ENCODE data around the gene CCDC157. TPM values are rescaled to one million over a fixed set of nuclear protein-coding genes. Genes with fewer than 3 reads are reported as not detected.

CCDC157 gene
- total and polyA plus RNA-seq, 2 of the 4 experiments (the other 2 are of a cell fraction): 0.90 to 2.2 TPM

DNA sequence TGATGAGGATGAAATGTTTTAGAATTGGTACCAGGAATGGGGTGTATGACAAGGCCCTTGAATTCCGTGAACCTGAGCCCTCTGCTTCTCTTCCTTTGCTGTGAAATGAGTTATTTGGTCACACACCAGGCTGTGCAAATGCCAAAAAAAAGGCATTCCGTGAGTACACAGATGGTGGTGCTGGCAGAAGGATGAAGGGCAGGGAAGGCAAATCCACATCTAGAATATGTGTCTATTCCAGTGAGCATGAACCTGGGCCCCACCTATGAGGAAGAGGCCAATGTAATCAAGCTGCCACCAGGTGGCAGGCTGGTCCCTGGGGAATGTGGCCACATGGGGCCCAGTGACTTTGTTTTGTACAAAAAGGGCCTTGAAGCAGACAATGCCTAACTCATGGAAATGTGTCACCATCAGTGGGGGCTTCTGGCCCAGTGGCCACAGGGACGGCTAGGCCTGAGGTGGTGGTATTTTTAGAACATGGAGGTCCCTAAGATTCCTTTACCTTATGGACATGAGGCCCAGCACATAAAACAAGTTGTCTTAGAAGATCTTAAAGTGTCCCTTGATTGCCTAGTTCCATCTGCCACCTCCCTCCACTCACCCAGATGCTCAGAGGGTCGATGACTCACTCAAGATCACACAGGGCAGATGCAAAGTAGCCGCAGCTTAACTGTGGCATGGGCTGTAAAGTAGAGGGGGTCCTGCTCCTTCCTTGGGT is 34.3 kb downstream of the CCDC157 start:
- ATAC-seq (ENCODE audit: low read depth) (no peak; the same call in 1 of the 2 replicates), DNase-seq (peak; percentile 70)
- 78% methylated on average over 1 of the region's 5 CpGs; no CpG with 5 or more reads in 1 of the 2 experiments for WGBS, 2 experiments (ENCODE audit: extremely low coverage in 2 of 2, insufficient read length in 1 of 2)
- no TSS peak for BruUV-seq (replicated peaks)
- Histone ChIP-seq H3K27me3 (ENCODE audit: control insufficient read depth, insufficient read depth, low read length) (no peaks in the 10 kb centered on the region), H3K27ac (ENCODE audit: insufficient read depth, low read length) (no peak overlapping the region), H3K9me1 (ENCODE audit: insufficient read depth, low read length) (peaks cover 7% of the 10 kb centered on the region), H2AFZ (replicated peaks; ENCODE audit: low read length, poor library complexity) (peak overlapping the region; percentile 85), H3K4me1 (ENCODE audit: control insufficient read depth, insufficient read depth, low read length) (peaks cover 13% of the 10 kb centered on the region), H2AK9ac (replicated peaks; ENCODE audit: low read depth, low read length, poor library complexity) (peak overlapping the region; percentile 10), H4K20me1 (ENCODE audit: insufficient read depth, low read length) (no peaks in the 10 kb centered on the region), H3K56ac (ENCODE audit: extremely low read depth, insufficient read depth, low read length) (no peak overlapping the region), H3K9me3 (ENCODE audit: control insufficient read depth, insufficient read depth, low read length) (no peaks in the 10 kb centered on the region), H3K23ac (ENCODE audit: low read depth, low read length) (no peak overlapping the region), H2BK15ac (ENCODE audit: low read depth, low read length) (peak overlapping the region; percentile 46; the same call in 2 of the 3 replicates), H4K5ac (ENCODE audit: low read depth, low read length) (peak overlapping the region; percentile 34; the same call in 1 of the 2 replicates), H3K79me1 (ENCODE audit: low read depth in 1 of 2, low read length in 2 of 2) (peaks cover 5 to 11% of the 10 kb centered on the region in 2 experiments), H3K14ac (replicated peaks; ENCODE audit: low read depth, low read length) (0 out of 2 replicates have a peak overlapping the region, but pooled peaks have one; percentile 54), H3K4me3 (ENCODE audit: insufficient read depth, low read depth, low read length) (no peak overlapping the region), H2BK5ac (ENCODE audit: low read depth, low read length, poor library complexity, severe bottlenecking) (no peak overlapping the region), H3K36me3 (ENCODE audit: control insufficient read depth, insufficient read depth, low read length) (no peaks in the 10 kb centered on the region), H2AK5ac (ENCODE audit: low read depth, low read length) (peak overlapping the region; percentile 75), H2BK120ac (ENCODE audit: low read depth, low read length) (0 out of 2 replicates have a peak overlapping the region, but pooled peaks have one; percentile 40), H3K9ac (ENCODE audit: low read depth, low read length) (no peak overlapping the region), H4K8ac (ENCODE audit: low read depth in 2 of 2, low read length in 2 of 2) (peak overlapping the region; percentile 9 to 73; a peak in 2 of 4 replicates), H3K4ac (ENCODE audit: low read depth, low read length) (peak overlapping the region; percentile 55), H4K91ac (ENCODE audit: insufficient read depth, low read depth, low read length) (peak overlapping the region; percentile 45), H3K4me2 (ENCODE audit: low read depth, low read length) (no peak overlapping the region), H3K18ac (ENCODE audit: low read depth, low read length) (no peak overlapping the region), H2BK20ac (ENCODE audit: low read depth, low read length) (peak overlapping the region; percentile 54; the same call in 1 of the 2 replicates)
- dilution Hi-C loops (cut with HindIII; ENCODE audit: low sequenced_read_pairs, unreplicated experiment): no loop called here
- intact Hi-C loops (cut with micrococcal nuclease): loop anchor here (1.0 kb wide), 1 partner anchor 94 kb away; no protein-coding TSS in a partner anchor
- ChIA-PET POLR2A (ENCODE audit: unreplicated experiment) (no interaction called here), CTCF (interaction anchor here (1.2 kb wide), 1 partner anchor 35 kb away, joined by 3 read pairs; no protein-coding TSS in a partner anchor)
- in situ Hi-C loops (cut with MboI; ENCODE audit: low sequenced_read_pairs): loop anchor here (10.0 kb wide), 2 partner anchors 94 to 286 kb away; no protein-coding TSS in a partner anchor
- peak; percentile 91 for TF ChIP-seq RAD21 (IDR thresholded peaks at IDR 0.05; ENCODE audit: low read length)
- peak; percentile 69 for TF ChIP-seq MAZ (IDR thresholded peaks at IDR 0.05; ENCODE audit: borderline replicate concordance, low read depth, low read length)
- no peak for TF ChIP-seq MAFK (IDR thresholded peaks at IDR 0.05; ENCODE audit: low read depth, low read length)
- TF ChIP-seq SMC3 (IDR thresholded peaks at IDR 0.05; ENCODE audit: low read depth, low read length): peak; percentile 87
- TF ChIP-seq RCOR1 (IDR thresholded peaks at IDR 0.05; ENCODE audit: insufficient replicate concordance, low read length): no peak
- TF ChIP-seq CEBPB (IDR thresholded peaks at IDR 0.05; ENCODE audit: low read depth, low read length): no peak
- TF ChIP-seq NFE2L2 (IDR thresholded peaks at IDR 0.05; ENCODE audit: low read depth, low read length): no peak
- TF ChIP-seq, protein P1, sequence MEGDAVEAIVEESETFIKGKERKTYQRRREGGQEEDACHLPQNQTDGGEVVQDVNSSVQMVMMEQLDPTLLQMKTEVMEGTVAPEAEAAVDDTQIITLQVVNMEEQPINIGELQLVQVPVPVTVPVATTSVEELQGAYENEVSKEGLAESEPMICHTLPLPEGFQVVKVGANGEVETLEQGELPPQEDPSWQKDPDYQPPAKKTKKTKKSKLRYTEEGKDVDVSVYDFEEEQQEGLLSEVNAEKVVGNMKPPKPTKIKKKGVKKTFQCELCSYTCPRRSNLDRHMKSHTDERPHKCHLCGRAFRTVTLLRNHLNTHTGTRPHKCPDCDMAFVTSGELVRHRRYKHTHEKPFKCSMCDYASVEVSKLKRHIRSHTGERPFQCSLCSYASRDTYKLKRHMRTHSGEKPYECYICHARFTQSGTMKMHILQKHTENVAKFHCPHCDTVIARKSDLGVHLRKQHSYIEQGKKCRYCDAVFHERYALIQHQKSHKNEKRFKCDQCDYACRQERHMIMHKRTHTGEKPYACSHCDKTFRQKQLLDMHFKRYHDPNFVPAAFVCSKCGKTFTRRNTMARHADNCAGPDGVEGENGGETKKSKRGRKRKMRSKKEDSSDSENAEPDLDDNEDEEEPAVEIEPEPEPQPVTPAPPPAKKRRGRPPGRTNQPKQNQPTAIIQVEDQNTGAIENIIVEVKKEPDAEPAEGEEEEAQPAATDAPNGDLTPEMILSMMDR (conservative IDR thresholded peaks at IDR 0.05; ENCODE audit: low read depth, low read length): peak; percentile 87
- TF ChIP-seq BHLHE40 (IDR thresholded peaks at IDR 0.05; ENCODE audit: low read depth, low read length): no peak
- TF ChIP-seq POLR2A (IDR thresholded peaks at IDR 0.05; ENCODE audit: low read depth, low read length): no peak
- TF ChIP-seq RFX5 (IDR thresholded peaks at IDR 0.05; ENCODE audit: low read depth, low read length): no peak
- TF ChIP-seq, protein P2, sequence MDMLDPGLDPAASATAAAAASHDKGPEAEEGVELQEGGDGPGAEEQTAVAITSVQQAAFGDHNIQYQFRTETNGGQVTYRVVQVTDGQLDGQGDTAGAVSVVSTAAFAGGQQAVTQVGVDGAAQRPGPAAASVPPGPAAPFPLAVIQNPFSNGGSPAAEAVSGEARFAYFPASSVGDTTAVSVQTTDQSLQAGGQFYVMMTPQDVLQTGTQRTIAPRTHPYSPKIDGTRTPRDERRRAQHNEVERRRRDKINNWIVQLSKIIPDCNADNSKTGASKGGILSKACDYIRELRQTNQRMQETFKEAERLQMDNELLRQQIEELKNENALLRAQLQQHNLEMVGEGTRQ (IDR thresholded peaks at IDR 0.05; ENCODE audit: low read depth, low read length): peak; percentile 60; the same call in 1 of the 2 replicates
- no peak for TF ChIP-seq CHD1 (IDR thresholded peaks at IDR 0.05; ENCODE audit: low read depth, low read length)
- TF ChIP-seq MXI1 (IDR thresholded peaks at IDR 0.05; ENCODE audit: borderline replicate concordance, low read depth, low read length): peak; percentile 36; the same call in 1 of the 2 replicates
- peak; percentile 47; the same call in 1 of the 2 replicates for TF ChIP-seq FOS (IDR thresholded peaks at IDR 0.05; ENCODE audit: low read depth, low read length)

Measured in IMR-90 (cell line).